Skeletal muscle tissue (tissue), 4 donors: ENCODE results near the gene TARS1. TPM values are rescaled to one million over a fixed set of nuclear protein-coding genes. Genes with fewer than 3 reads are reported as not detected.

Source experiments
- H3K27ac ChIP-seq: one replicate; pipeline ENCODE4 v1.7.0; 2013; ENCODE audit warnings: mild to moderate bottlenecking, low read depth, low read length, inconsistent platforms
- H3K27me3 ChIP-seq, 3 donors: one replicate each; pipeline ENCODE4 v1.7.0; 2013; ENCODE audit warnings: low read length in 3 of 3; ENCODE audit not compliant: control insufficient read depth in 3 of 3, insufficient read depth in 3 of 3
- H3K36me3 ChIP-seq, 3 donors: one replicate each; pipeline ENCODE4 v1.7.0; 2013; ENCODE audit warnings: low read length in 3 of 3; ENCODE audit not compliant: control insufficient read depth in 3 of 3, insufficient read depth in 3 of 3
- H3K4me1 ChIP-seq, 3 donors: one replicate each; pipeline ENCODE4 v1.7.0; 2013; ENCODE audit warnings: low read length in 3 of 3, mild to moderate bottlenecking in 3 of 3; ENCODE audit not compliant: control insufficient read depth in 3 of 3, insufficient read depth in 3 of 3
- H3K4me3 ChIP-seq, 3 donors: one replicate each; pipeline ENCODE4 v1.7.0; 2013; ENCODE audit warnings: low read length in 3 of 3
- H3K9ac ChIP-seq, 3 donors: one replicate each; pipeline ENCODE4 v1.7.0; 2013; ENCODE audit warnings: low read length in 3 of 3, mild to moderate bottlenecking in 3 of 3, moderate library complexity in 2 of 3, low read depth in 1 of 3
- H3K9me3 ChIP-seq, 3 donors: one replicate each; pipeline ENCODE4 v1.7.0; 2013; ENCODE audit warnings: low read length in 3 of 3; ENCODE audit not compliant: control insufficient read depth in 3 of 3
- total RNA-seq: library from RNA; depleted of rRNA; stranded (reverse); fragments of >200 nt; gene quantifications from one replicate; pipeline ENCODE4 v1.2.3, GENCODE V29; 2014
- donor health status: Osteomylitis.

TARS1 gene
- total RNA-seq, 1 donor from 2014 or later: 84.0 TPM

DNA sequence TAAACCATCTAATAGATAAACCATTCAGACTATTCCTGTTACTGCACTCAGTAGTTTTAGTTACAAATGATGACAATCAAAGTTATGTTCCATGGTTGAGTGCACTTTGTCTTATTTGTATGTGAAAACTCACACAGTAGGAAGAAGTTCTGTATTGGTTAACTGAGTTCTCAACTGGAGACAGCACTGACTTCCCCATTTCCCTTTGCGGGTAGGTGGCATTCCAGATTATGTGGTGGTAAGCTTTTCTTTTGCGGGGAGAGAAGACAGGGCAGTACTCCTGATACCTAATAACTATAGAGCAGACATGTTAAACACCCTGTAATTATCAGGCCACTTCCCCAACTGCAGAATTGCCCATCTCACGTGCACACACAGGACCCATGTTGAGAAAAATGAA lies 24.4 kb downstream of the TARS1 start:
- Histone ChIP-seq H3K27me3 (no peaks in the 10 kb centered on the region), H3K4me3 (no peak overlapping the region), H3K9me3 (no peaks in the 10 kb centered on the region), H3K9ac (no peak overlapping the region), H3K4me1 (no peaks in the 10 kb centered on the region), H3K36me3 (peaks cover 31 to 84% (median 78%) of the 10 kb centered on the region in 3 donors), H3K27ac (no peak overlapping the region)

DNA sequence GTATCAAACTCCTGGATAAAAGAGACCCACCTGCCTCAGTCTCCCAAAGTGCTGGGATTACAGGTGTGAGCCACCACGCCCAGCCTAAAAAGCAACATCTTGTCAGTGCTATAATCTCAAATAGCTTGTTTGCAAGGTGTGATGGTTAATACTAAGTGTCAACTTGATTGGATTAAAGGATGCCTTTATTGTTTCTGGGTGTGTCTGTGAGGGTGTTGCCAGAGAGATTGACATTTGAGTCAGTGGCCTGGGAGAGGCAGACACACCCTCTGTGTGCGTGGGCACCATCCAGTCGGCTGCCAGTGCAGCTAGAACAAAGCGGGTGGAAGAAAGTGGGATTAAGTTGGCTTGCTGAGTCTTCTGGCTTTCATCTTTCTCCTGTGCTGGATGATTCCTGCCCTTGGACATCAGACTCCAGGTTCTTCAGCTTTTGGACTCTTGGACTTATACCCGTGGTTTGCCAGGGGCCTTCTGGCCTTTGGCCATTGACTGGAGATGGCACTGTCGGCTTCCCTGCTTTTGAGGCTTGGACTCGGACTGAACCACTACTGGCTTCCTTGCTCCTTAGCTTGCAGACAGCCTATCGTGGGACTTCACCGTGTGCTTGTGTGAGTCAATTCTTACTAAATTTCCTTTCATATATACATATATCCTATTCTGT lies 28.1 kb downstream of the TARS1 start:
- peaks cover 17 to 58% (median 55%) of the 10 kb centered on the region in 3 donors for H3K36me3 ChIP-seq

DNA sequence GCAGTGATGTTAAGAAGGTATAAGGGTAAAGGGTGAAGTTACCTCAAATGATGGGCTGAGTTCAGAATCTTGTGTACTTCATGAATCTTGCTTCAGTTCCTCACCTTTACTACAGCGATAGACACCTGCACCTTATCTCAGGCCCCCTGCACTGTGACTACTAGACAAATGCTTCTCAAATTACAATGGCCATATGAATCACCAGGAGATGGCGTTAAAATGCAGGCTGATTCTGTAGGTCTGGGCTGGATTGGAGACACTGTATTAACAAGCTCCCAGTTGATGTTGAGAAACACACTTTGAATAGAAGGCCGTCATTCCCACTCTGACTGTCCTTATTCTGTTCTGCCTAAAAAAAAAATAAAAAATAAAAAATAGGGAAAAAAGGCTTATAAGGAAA lies 29.8 kb downstream of the TARS1 start:
- no peak overlapping the region for H3K27ac ChIP-seq
- peaks cover 13 to 56% (median 46%) of the 10 kb centered on the region in 3 donors for H3K36me3 ChIP-seq
- no peaks in the 10 kb centered on the region for H3K9me3 ChIP-seq
- no peak overlapping the region for H3K9ac ChIP-seq
- H3K4me3 ChIP-seq: no peak overlapping the region
- H3K4me1 ChIP-seq: no peaks in the 10 kb centered on the region
- no peaks in the 10 kb centered on the region for H3K27me3 ChIP-seq

More for the DNA sequence above, 28.1 kb downstream of the TARS1 start:
- Histone ChIP-seq H3K4me1 (no peaks in the 10 kb centered on the region), H3K27me3 (no peaks in the 10 kb centered on the region), H3K27ac (no peak overlapping the region), H3K9ac (no peak overlapping the region), H3K4me3 (no peak overlapping the region), H3K9me3 (no peaks in the 10 kb centered on the region)

DNA sequence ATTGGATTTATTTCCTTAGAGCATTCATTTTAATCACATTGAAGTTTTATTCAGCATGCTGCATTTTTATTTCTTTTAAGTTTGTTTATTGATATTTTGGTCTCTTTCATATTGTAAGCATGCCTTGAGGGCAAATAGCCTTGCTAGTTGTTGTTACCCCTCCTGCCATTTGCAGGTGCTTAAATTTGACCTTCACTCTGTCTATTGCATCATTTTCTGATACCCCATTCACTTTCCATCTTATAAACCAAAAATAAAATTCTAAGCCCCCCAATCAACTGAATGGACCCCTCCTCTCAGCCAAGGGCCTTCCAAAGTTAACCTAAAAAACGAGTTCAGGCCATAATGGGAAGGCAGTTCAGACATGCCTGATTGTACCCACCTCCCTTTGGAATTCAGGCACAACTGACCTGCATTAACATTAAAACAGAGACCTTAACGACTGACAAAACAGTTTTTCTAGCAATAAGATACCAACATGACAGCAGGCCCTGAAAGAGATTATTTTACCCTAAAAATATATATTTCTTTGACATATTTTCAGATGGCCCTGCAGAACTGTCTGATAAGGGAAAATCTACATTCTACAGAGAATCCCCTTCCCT lies 32.1 kb downstream of the TARS1 start:
- H3K9me3 ChIP-seq: no peaks in the 10 kb centered on the region
- no peak overlapping the region for H3K9ac ChIP-seq
- H3K4me3 ChIP-seq: no peak overlapping the region
- H3K36me3 ChIP-seq: peaks cover 9 to 37% (median 36%) of the 10 kb centered on the region in 3 donors
- no peaks in the 10 kb centered on the region for H3K27me3 ChIP-seq
- no peak overlapping the region for H3K27ac ChIP-seq
- no peaks in the 10 kb centered on the region for H3K4me1 ChIP-seq

DNA sequence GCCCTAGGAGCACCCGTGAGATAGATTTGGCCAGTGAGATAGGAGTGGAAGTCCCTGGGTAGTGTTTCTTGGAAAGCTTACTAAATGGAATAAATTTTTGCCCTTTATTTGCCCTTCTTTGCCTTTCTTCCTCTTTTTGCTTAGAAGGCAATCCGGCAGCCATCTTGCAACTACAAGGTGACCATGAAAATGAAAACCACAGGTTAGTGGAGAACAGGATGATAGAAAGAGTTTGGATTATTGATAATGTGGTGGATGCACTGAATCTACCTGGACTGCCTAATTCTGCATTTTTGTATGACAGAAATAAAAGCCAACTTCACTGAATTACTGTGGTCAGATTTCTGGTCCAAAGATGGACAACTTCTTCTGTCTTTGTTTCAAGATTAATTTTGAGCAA lies 33.2 kb downstream of the TARS1 start:
- no peak overlapping the region for H3K27ac ChIP-seq
- no peaks in the 10 kb centered on the region for H3K4me1 ChIP-seq
- no peaks in the 10 kb centered on the region for H3K27me3 ChIP-seq
- no peak overlapping the region for H3K4me3 ChIP-seq
- H3K9ac ChIP-seq: no peak overlapping the region
- H3K9me3 ChIP-seq: no peaks in the 10 kb centered on the region
- peaks cover 6 to 28% (median 26%) of the 10 kb centered on the region in 3 donors for H3K36me3 ChIP-seq

DNA sequence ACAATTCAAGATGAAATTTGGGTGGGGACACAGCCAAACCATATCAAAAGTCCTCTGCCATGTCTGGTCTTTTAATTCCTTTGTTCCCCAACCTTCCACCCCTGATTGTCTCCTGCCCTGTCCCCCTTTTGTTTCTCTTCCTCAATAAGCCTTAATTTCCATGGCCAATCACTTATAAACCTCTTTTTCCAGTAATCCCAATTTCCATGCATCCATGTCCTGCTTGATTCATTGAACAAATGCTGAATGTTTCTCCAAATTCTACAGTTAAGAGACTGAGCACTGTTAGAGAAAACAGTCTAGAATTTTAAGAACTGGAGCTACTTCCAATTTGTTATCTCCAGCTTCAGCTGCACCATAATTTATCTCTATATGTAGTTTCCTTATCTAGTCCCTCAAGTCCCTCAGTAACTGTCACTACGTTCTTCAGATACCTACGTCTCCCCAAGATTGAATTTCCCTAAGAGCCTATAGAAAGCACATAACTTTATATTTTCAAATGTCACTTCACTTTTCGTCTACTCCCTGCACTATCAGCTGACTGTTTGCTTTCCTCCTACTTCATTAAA lies 34.2 kb downstream of the TARS1 start:
- Histone ChIP-seq H3K9me3 (no peaks in the 10 kb centered on the region), H3K9ac (no peak overlapping the region), H3K4me3 (no peak overlapping the region), H3K27me3 (no peaks in the 10 kb centered on the region), H3K36me3 (peaks cover 6 to 23% (median 20%) of the 10 kb centered on the region in 3 donors), H3K27ac (no peak overlapping the region), H3K4me1 (no peaks in the 10 kb centered on the region)

DNA sequence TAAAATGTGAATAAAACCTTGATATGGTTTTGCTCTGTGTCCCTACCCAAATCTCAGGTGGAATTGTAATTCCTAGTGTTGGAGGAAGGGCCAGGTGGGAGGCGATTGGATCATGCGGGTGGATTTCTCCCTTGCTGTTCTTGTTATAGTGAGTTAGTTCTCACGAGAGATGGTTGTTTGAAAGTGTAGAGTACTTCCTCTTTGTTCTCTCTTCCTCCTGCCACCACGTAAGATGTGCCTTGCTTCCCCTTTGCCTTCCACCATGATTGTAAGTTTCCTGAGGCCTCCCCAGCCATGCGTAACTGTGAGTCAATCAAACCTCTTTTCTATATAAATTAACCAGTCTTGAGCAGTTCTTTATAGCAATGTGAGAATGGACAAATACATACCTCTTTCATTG lies 34.9 kb downstream of the TARS1 start:
- Histone ChIP-seq H3K36me3 (peaks cover 3 to 17% (median 13%) of the 10 kb centered on the region in 3 donors), H3K4me1 (no peaks in the 10 kb centered on the region), H3K27ac (no peak overlapping the region), H3K27me3 (no peaks in the 10 kb centered on the region), H3K9me3 (no peaks in the 10 kb centered on the region), H3K9ac (no peak overlapping the region), H3K4me3 (no peak overlapping the region)

DNA sequence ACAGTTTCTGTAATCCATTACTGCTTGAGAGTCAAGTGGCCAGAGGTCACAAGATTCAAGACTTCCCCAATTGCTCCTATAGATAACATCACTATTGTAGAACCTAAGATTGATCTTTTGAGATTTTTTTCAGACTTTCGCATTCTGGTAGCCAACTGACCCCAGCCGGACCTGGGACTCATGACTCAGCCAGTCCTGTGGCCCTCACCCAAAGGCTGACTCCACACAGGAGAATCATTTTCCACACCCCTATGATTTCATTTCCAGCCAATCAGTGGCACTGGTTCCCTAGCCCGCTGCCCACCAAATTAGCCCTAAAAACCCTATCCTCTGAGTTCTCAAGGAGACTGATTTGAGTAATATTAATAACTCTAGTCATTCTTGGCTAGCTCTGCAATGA lies 36.2 kb downstream of the TARS1 start:
- H3K27me3 ChIP-seq: no peaks in the 10 kb centered on the region
- peaks cover 0 to 9% (median 7%) of the 10 kb centered on the region in 3 donors for H3K36me3 ChIP-seq
- no peaks in the 10 kb centered on the region for H3K9me3 ChIP-seq

DNA sequence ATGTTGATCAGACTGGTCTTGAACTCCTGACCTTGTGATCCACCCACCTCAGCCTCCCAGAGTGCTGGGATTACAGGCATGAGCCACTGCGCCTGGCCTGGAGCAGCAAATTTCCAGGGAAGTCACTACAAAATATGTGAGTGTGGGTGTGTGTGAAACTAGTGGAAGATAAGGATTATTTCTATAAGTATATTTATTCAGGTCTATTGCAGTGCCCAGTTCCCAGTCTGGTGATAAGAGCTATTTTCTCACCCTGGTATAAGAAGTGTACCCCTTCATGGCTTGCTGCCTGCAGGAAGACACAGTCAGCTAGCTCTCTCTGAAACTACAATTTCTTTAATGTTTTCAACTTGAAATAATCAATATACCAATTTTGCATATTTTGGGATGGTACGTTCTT lies 37.1 kb downstream of the TARS1 start:
- H3K27ac ChIP-seq: no peak overlapping the region
- H3K9me3 ChIP-seq: no peaks in the 10 kb centered on the region
- no peak overlapping the region for H3K4me3 ChIP-seq
- H3K9ac ChIP-seq: no peak overlapping the region
- H3K36me3 ChIP-seq: peaks cover 2 to 9% (median 7%) of the 10 kb centered on the region in 3 donors
- no peaks in the 10 kb centered on the region for H3K27me3 ChIP-seq
- no peaks in the 10 kb centered on the region for H3K4me1 ChIP-seq

More for the DNA sequence above, 36.2 kb downstream of the TARS1 start:
- H3K4me3 ChIP-seq: no peak overlapping the region
- no peaks in the 10 kb centered on the region for H3K4me1 ChIP-seq
- H3K9ac ChIP-seq: no peak overlapping the region
- no peak overlapping the region for H3K27ac ChIP-seq

DNA sequence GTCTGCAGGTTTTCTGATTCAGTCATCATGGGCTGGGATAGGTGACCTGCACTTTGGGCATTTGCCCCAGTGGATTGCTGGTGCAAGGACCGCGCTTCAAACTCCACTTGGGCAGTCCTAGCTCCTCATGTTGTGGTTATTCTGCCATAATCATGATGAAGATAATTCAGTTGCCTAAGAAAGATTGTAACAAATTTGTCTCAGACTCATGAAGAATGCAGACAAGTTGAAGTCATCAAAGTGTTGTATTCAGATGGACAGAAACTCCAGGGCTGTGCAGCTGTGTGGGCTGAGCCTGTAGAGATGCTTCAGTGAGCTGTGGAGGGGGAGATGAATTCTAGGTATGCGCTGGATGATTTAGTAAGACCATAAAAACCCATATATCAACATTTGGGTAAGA lies 38.5 kb downstream of the TARS1 start:
- Histone ChIP-seq H3K27me3 (no peaks in the 10 kb centered on the region), H3K9me3 (no peaks in the 10 kb centered on the region), H3K9ac (no peak overlapping the region), H3K27ac (no peak overlapping the region), H3K4me1 (no peaks in the 10 kb centered on the region), H3K36me3 (peaks cover 2 to 9% (median 7%) of the 10 kb centered on the region in 3 donors), H3K4me3 (no peak overlapping the region)
